ENCODE measurements around the gene ASIC2.

DNA sequence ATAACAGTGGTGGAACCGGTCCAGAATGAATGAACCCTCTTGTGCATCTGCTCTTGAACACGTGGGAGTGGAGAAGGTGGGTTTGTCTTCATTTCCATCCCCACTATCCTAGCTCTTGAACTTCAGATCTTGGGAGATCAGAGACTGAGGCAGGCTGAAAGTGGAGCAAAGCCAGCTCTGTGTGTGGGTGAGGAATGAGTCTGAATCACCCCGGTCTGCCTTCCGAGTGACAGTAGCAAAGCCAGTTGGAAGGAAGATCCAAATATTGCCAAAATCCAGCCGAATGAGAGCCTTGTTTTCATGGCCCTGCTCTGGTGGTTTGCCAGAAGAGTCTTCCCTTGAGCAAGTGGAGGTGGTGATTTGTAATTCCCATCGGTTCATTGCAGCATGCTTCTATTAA lies 29.0 kb upstream of the ASIC2 start:
- TF ChIP-seq, protein P1, sequence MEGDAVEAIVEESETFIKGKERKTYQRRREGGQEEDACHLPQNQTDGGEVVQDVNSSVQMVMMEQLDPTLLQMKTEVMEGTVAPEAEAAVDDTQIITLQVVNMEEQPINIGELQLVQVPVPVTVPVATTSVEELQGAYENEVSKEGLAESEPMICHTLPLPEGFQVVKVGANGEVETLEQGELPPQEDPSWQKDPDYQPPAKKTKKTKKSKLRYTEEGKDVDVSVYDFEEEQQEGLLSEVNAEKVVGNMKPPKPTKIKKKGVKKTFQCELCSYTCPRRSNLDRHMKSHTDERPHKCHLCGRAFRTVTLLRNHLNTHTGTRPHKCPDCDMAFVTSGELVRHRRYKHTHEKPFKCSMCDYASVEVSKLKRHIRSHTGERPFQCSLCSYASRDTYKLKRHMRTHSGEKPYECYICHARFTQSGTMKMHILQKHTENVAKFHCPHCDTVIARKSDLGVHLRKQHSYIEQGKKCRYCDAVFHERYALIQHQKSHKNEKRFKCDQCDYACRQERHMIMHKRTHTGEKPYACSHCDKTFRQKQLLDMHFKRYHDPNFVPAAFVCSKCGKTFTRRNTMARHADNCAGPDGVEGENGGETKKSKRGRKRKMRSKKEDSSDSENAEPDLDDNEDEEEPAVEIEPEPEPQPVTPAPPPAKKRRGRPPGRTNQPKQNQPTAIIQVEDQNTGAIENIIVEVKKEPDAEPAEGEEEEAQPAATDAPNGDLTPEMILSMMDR (IDR thresholded peaks at IDR 0.05): no peak
- no peak for TF ChIP-seq POLR2A (IDR thresholded peaks at IDR 0.05)
